ENCODE measurements around the gene RTN4R. TPM values are rescaled to one million over a fixed set of nuclear protein-coding genes. Genes with fewer than 3 reads are reported as not detected.

The RTN4R gene
- total and polyA plus RNA-seq, 9 of the 15 experiments (the other 6 are each of a cell fraction or from before 2014, with no cell fraction given): 0.04 to 2.8 (median 1.4) TPM; not detected in 3

DNA sequence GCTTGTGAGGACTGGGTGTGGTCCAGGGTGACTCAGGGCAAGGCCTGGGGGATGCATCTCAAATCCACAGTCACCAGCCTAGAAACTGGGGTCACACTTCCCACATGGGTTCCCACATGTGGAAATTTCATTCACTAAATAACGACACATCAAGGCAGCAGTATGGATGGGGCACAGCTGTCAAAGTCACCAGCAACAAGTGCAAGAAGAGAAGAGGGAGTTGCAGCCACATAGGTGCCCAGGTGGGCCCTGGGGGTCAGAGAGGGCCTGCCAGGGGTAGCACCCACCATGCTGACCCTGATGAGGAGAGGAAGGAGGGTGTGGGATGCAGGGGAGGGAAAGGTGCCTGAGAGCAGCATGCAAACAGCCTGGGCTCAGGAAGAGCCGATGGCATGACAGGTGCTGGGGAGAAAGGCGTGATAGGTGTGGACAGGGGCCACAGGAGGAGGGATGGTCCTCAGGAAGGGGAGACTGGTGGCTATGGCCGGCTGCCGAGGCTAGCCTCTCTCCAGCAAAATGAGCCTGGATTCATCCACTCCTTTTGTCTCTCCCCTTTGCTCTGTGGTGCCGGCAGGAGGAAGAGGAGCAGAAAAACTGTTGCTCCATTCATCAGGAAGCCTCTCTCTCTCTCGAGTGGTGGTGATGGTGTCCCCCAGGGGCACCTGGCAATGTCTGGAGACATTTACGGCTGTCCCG, 29.4 kb upstream of the RTN4R start (continued):
- TF ChIP-seq ZNF224 (CRISPR knock-in tag; IDR thresholded peaks at IDR 0.05) (no peak), XRCC3 (IDR thresholded peaks at IDR 0.05) (no peak), CBFB (CRISPR knock-in tag; IDR thresholded peaks at IDR 0.05) (peak; percentile 76), EP400 (IDR thresholded peaks at IDR 0.05) (no peak), ZNF212 (CRISPR knock-in tag; IDR thresholded peaks at IDR 0.05) (no peak), CTBP1 (IDR thresholded peaks at IDR 0.05; ENCODE audit: borderline replicate concordance) (no peak), MTA2 (IDR thresholded peaks at IDR 0.05; ENCODE audit: low read depth) (no peak), HMGN3 (IDR thresholded peaks at IDR 0.05; ENCODE audit: borderline replicate concordance, extremely low read depth, insufficient read length, low read depth, low read length) (no peak), BRD4 (IDR thresholded peaks at IDR 0.05) (no peak), ZNF76 (CRISPR knock-in tag; IDR thresholded peaks at IDR 0.05; ENCODE audit: borderline replicate concordance) (0 out of 2 replicates have a peak, but pooled peaks have one; percentile 19), POLR2AphosphoS5 (IDR thresholded peaks at IDR 0.05; ENCODE audit: control insufficient read depth, insufficient read depth, low read depth, low read length) (no peak), FOXP4 (CRISPR knock-in tag; IDR thresholded peaks at IDR 0.05; ENCODE audit: borderline replicate concordance) (no peak), MYNN (IDR thresholded peaks at IDR 0.05) (no peak), MYNN (CRISPR knock-in tag; IDR thresholded peaks at IDR 0.05) (no peak), MTF1 (CRISPR knock-in tag; IDR thresholded peaks at IDR 0.05; ENCODE audit: borderline replicate concordance) (no peak), SMARCE1 (IDR thresholded peaks at IDR 0.05) (no peak), CREBBP (IDR thresholded peaks at IDR 0.05; ENCODE audit: low read depth, low read length) (no peak), ZZZ3 (IDR thresholded peaks at IDR 0.05) (no peak), PHF8 (IDR thresholded peaks at IDR 0.05; ENCODE audit: borderline replicate concordance, low read length) (peak; percentile 12; the same call in 1 of the 2 replicates)
- TF ChIP-seq, protein P1, sequence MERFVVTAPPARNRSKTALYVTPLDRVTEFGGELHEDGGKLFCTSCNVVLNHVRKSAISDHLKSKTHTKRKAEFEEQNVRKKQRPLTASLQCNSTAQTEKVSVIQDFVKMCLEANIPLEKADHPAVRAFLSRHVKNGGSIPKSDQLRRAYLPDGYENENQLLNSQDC (CRISPR knock-in tag; IDR thresholded peaks at IDR 0.05): 0 out of 2 replicates have a peak, but pooled peaks have one; percentile 41
- TF ChIP-seq, protein P2, sequence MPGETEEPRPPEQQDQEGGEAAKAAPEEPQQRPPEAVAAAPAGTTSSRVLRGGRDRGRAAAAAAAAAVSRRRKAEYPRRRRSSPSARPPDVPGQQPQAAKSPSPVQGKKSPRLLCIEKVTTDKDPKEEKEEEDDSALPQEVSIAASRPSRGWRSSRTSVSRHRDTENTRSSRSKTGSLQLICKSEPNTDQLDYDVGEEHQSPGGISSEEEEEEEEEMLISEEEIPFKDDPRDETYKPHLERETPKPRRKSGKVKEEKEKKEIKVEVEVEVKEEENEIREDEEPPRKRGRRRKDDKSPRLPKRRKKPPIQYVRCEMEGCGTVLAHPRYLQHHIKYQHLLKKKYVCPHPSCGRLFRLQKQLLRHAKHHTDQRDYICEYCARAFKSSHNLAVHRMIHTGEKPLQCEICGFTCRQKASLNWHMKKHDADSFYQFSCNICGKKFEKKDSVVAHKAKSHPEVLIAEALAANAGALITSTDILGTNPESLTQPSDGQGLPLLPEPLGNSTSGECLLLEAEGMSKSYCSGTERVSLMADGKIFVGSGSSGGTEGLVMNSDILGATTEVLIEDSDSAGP (CRISPR knock-in tag; IDR thresholded peaks at IDR 0.05): 0 out of 2 replicates have a peak, but pooled peaks have one; percentile 51
- TF ChIP-seq, protein P3, sequence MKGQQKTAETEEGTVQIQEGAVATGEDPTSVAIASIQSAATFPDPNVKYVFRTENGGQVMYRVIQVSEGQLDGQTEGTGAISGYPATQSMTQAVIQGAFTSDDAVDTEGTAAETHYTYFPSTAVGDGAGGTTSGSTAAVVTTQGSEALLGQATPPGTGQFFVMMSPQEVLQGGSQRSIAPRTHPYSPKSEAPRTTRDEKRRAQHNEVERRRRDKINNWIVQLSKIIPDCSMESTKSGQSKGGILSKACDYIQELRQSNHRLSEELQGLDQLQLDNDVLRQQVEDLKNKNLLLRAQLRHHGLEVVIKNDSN (CRISPR knock-in tag; IDR thresholded peaks at IDR 0.05): no peak
- TF ChIP-seq, protein P4, sequence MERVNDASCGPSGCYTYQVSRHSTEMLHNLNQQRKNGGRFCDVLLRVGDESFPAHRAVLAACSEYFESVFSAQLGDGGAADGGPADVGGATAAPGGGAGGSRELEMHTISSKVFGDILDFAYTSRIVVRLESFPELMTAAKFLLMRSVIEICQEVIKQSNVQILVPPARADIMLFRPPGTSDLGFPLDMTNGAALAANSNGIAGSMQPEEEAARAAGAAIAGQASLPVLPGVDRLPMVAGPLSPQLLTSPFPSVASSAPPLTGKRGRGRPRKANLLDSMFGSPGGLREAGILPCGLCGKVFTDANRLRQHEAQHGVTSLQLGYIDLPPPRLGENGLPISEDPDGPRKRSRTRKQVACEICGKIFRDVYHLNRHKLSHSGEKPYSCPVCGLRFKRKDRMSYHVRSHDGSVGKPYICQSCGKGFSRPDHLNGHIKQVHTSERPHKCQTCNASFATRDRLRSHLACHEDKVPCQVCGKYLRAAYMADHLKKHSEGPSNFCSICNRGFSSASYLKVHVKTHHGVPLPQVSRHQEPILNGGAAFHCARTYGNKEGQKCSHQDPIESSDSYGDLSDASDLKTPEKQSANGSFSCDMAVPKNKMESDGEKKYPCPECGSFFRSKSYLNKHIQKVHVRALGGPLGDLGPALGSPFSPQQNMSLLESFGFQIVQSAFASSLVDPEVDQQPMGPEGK (CRISPR knock-in tag; IDR thresholded peaks at IDR 0.05; ENCODE audit: borderline replicate concordance): no peak

Measured in K562 (cell line).